H9 (cell line): ENCODE results near the gene TOMM7. TPM values are rescaled to one million over a fixed set of nuclear protein-coding genes. Genes with fewer than 3 reads are reported as not detected.

Experiments used
- DNase-seq: peaks from one replicate; pipeline ENCODE4 v3.0.0-alpha.2; 2017
- H2AFZ ChIP-seq: one replicate; pipeline ENCODE4 v1.6.1; 2013; ENCODE audit warnings: mild to moderate bottlenecking, low read length, control low read depth, moderate library complexity
- H2AK5ac ChIP-seq: 2 replicates; pipeline ENCODE4 v1.6.1; 2013; ENCODE audit warnings: low read length, control low read depth, mixed read lengths; ENCODE audit not compliant: insufficient read length
- H2BK120ac ChIP-seq: one replicate; pipeline ENCODE4 v1.6.1; 2013; ENCODE audit warnings: low read depth, mild to moderate bottlenecking, low read length, control low read depth, inconsistent platforms; ENCODE audit not compliant: poor library complexity, severe bottlenecking
- H2BK12ac ChIP-seq: 2 replicates; pipeline ENCODE4 v1.6.1; 2013; ENCODE audit warnings: low read length, control low read depth, mixed read lengths, low read depth; ENCODE audit not compliant: insufficient read length
- H2BK15ac ChIP-seq: 2 replicates; pipeline ENCODE4 v1.6.1; 2013; ENCODE audit warnings: low read depth, low read length, control low read depth
- H2BK20ac ChIP-seq: one replicate; pipeline ENCODE4 v1.6.1; 2013; ENCODE audit warnings: low read depth, mild to moderate bottlenecking, low read length, control low read depth, inconsistent platforms; ENCODE audit not compliant: poor library complexity, severe bottlenecking
- H2BK5ac ChIP-seq: 2 replicates; pipeline ENCODE4 v1.6.1; 2013; ENCODE audit warnings: low read length, control low read depth, mixed read lengths; ENCODE audit not compliant: insufficient read length
- H3K14ac ChIP-seq: 2 replicates; pipeline ENCODE4 v1.6.1; 2013; ENCODE audit warnings: low read length, control low read depth; ENCODE audit not compliant: insufficient read depth
- H3K18ac ChIP-seq: 2 replicates; pipeline ENCODE4 v1.6.1; 2013; ENCODE audit warnings: low read depth, mild to moderate bottlenecking, mixed read lengths, low read length, control low read depth; ENCODE audit not compliant: insufficient read length
- H3K23ac ChIP-seq: 2 replicates; pipeline ENCODE4 v1.6.1; 2013; ENCODE audit warnings: low read length, control low read depth, mixed read lengths, low read depth; ENCODE audit not compliant: insufficient read length
- H3K23me2 ChIP-seq: 2 replicates; pipeline ENCODE4 v1.6.1; 2013; ENCODE audit warnings: low read depth, mild to moderate bottlenecking, mixed read lengths, low read length, control low read depth; ENCODE audit not compliant: insufficient read length, poor library complexity, severe bottlenecking
- H3K27ac ChIP-seq: 2 replicates; pipeline ENCODE4 v1.5.1; 2013; ENCODE audit warnings: low read length, control low read depth, mixed read lengths, low read depth; ENCODE audit not compliant: insufficient read length
- H3K27me3 ChIP-seq: 2 replicates; pipeline ENCODE4 v1.6.1; 2013; ENCODE audit warnings: low read length, control low read depth, inconsistent platforms; ENCODE audit not compliant: insufficient read depth
- H3K4ac ChIP-seq: 2 replicates; pipeline ENCODE4 v1.6.1; 2013; ENCODE audit warnings: low read depth, mild to moderate bottlenecking, control low read depth, inconsistent platforms, low read length, moderate library complexity
- H3K4me1 ChIP-seq: 2 replicates; pipeline ENCODE4 v1.6.1; 2013; ENCODE audit warnings: low read length, control low read depth, inconsistent platforms; ENCODE audit not compliant: insufficient read depth
- H3K4me2 ChIP-seq: 2 replicates; pipeline ENCODE4 v1.6.1; 2013; ENCODE audit warnings: low read length, control low read depth, mixed read lengths; ENCODE audit not compliant: insufficient read length, insufficient read depth
- H3K56ac ChIP-seq: 2 replicates; pipeline ENCODE4 v1.6.1; 2013; ENCODE audit warnings: low read depth, mild to moderate bottlenecking, mixed read lengths, low read length, control low read depth; ENCODE audit not compliant: insufficient read length
- H3K79me1 ChIP-seq: 2 replicates; pipeline ENCODE4 v1.6.1; 2013; ENCODE audit warnings: low read depth, mild to moderate bottlenecking, moderate library complexity, low read length, control low read depth, inconsistent platforms; ENCODE audit not compliant: insufficient read depth, poor library complexity, severe bottlenecking
- H3K79me2 ChIP-seq: 2 replicates; pipeline ENCODE4 v1.6.1; 2013; ENCODE audit warnings: low read length, control low read depth, inconsistent platforms; ENCODE audit not compliant: insufficient read depth
- H3K9ac ChIP-seq: 2 replicates; pipeline ENCODE4 v1.6.1; 2013; ENCODE audit warnings: low read length, control low read depth, mixed read lengths; ENCODE audit not compliant: insufficient read length; ENCODE audit errors: extremely low read depth
- H3K9me3 ChIP-seq: one replicate; pipeline ENCODE4 v1.6.1; 2013; ENCODE audit warnings: low read depth, low read length, inconsistent platforms; ENCODE audit not compliant: control insufficient read depth
- H3T11ph ChIP-seq: one replicate; pipeline ENCODE4 v1.6.1; 2013; ENCODE audit warnings: mild to moderate bottlenecking, low read length, control low read depth, inconsistent platforms
- H4K20me1 ChIP-seq: one replicate; pipeline ENCODE4 v1.6.1; 2013; ENCODE audit not compliant: control insufficient read depth, insufficient read length, insufficient read depth
- H4K5ac ChIP-seq: 2 replicates; pipeline ENCODE4 v1.6.1; 2013; ENCODE audit warnings: low read depth, mild to moderate bottlenecking, mixed read lengths, low read length, control low read depth; ENCODE audit not compliant: insufficient read length
- H4K8ac ChIP-seq: replicated peaks from 2 replicates; pipeline ENCODE4 v1.6.1; 2013; ENCODE audit warnings: low read length, control low read depth, mixed read lengths, low read depth; ENCODE audit not compliant: insufficient read length
- H4K91ac ChIP-seq: 2 replicates; pipeline ENCODE4 v1.6.1; 2013; ENCODE audit warnings: low read depth, mild to moderate bottlenecking, moderate library complexity, mixed read lengths, low read length, control low read depth; ENCODE audit not compliant: insufficient read length
- H3K27ac Mint-ChIP-seq, 3 experiments: 2 replicates in 2 of 3; 3 replicates in 1 of 3; pipeline ENCODE4 v1.8.0; 2020 to 2021; ENCODE audit warnings: mixed read lengths in 3 of 3, mild to moderate bottlenecking in 1 of 3, moderate library complexity in 1 of 3
- H3K27me3 Mint-ChIP-seq: 2 replicates; pipeline ENCODE4 v1.8.0; 2021; ENCODE audit warnings: low read depth, mild to moderate bottlenecking, moderate library complexity, mixed read lengths
- H3K36me3 Mint-ChIP-seq, 3 experiments: 2 replicates in 2 of 3; 3 replicates in 1 of 3; pipeline ENCODE4 v1.8.0; 2020 to 2021; ENCODE audit warnings: low read depth in 3 of 3, mixed read lengths in 3 of 3; ENCODE audit not compliant: insufficient read depth in 1 of 3
- H3K4me1 Mint-ChIP-seq, 2 experiments: 2 replicates each; pipeline ENCODE4 v1.8.0; 2020; ENCODE audit warnings: mixed read lengths in 2 of 2
- H3K4me3 Mint-ChIP-seq, 2 experiments: 2 replicates in 1 of 2; 3 replicates in 1 of 2; pipeline ENCODE4 v1.8.0; 2020 to 2021; ENCODE audit warnings: mild to moderate bottlenecking in 2 of 2, mixed read lengths in 2 of 2, moderate library complexity in 1 of 2
- H3K9me3 Mint-ChIP-seq, 2 experiments: 2 replicates in 1 of 2; 3 replicates in 1 of 2; pipeline ENCODE4 v1.8.0; 2020; ENCODE audit warnings: mild to moderate bottlenecking in 2 of 2, mixed read lengths in 2 of 2, moderate library complexity in 1 of 2
- CTCF ChIP-seq: fragments of 200-600 bp; sonication (generic); conservative IDR thresholded peaks from 3 replicates; pipeline ENCODE4 v1.8.0; 2021; ENCODE audit warnings: antibody characterized with exemption, mild to moderate bottlenecking
- WGBS: extraction: QIAGEN DNeasy Blood & Tissue Kit; methylation state at CpG from one replicate; pipeline ENCODE4 v1.1.7; 2013; ENCODE audit warnings: missing lambda C conversion rate, low lambda C conversion rate, mixed read lengths; ENCODE audit not compliant: insufficient read length; ENCODE audit errors: extremely low coverage; 5-methylcytosine and 5-hydroxymethylcytosine counted together
- total RNA-seq: library from RNA; stranded (reverse); gene quantifications from 2 replicates; pipeline ENCODE4 v1.2.1, GENCODE V29; 2021

TOMM7 gene
- total RNA-seq, 1 experiment from 2014 or later = 368 TPM

GRCh38 chr7:22786290-22786932, 36.2 kb downstream of the TOMM7 start:
- no CpG with 5 or more reads among the region's 3 CpGs for WGBS
- Histone ChIP-seq H4K20me1 (no peaks in the 10 kb centered on the region), H3K27ac (no peak overlapping the region), H3K27me3 (no peaks in the 10 kb centered on the region), H3K23ac (no peak overlapping the region), H2AK5ac (no peak overlapping the region), H3K18ac (no peak overlapping the region), H2BK120ac (no peak overlapping the region), H3K14ac (no peak overlapping the region), H2BK5ac (no peak overlapping the region), H2BK20ac (no peak overlapping the region), H3T11ph (no peak overlapping the region), H3K79me1 (no peaks in the 10 kb centered on the region), H3K4me1 (no peaks in the 10 kb centered on the region; the same call in 1 of the 2 replicates), H4K8ac (no peak overlapping the region), H3K79me2 (no peaks in the 10 kb centered on the region), H3K56ac (no peak overlapping the region), H3K4ac (no peak overlapping the region), H4K91ac (no peak overlapping the region), H3K9ac (no peak overlapping the region), H2BK12ac (no peak overlapping the region), H3K4me2 (no peak overlapping the region), H4K5ac (no peak overlapping the region), H3K23me2 (no peaks in the 10 kb centered on the region), H2BK15ac (no peak overlapping the region), H3K9me3 (no peaks in the 10 kb centered on the region), H2AFZ (no peak overlapping the region)
- TF ChIP-seq CTCF = no peak
- H3K36me3 Mint-ChIP-seq = peaks cover 3 to 4% (median 3%) of the 10 kb centered on the region in 3 experiments; a peak in 3 of 7 replicates
- no peak for DNase-seq
- no peak overlapping the region for H3K4me3 Mint-ChIP-seq
- peaks cover 0 to 9% of the 10 kb centered on the region in 2 experiments; a peak in 3 of 5 replicates for H3K9me3 Mint-ChIP-seq
- H3K27me3 Mint-ChIP-seq = no peaks in the 10 kb centered on the region
- H3K4me1 Mint-ChIP-seq = peaks cover 4 to 12% of the 10 kb centered on the region in 2 experiments; a peak in 2 of 4 replicates
- no peak overlapping the region for H3K27ac Mint-ChIP-seq
